ENCODE data around the gene EDAR. TPM values are rescaled to one million over a fixed set of nuclear protein-coding genes. Genes with fewer than 3 reads are reported as not detected.

Gene EDAR
- polyA plus RNA-seq, 1 experiment = not detected

DNA sequence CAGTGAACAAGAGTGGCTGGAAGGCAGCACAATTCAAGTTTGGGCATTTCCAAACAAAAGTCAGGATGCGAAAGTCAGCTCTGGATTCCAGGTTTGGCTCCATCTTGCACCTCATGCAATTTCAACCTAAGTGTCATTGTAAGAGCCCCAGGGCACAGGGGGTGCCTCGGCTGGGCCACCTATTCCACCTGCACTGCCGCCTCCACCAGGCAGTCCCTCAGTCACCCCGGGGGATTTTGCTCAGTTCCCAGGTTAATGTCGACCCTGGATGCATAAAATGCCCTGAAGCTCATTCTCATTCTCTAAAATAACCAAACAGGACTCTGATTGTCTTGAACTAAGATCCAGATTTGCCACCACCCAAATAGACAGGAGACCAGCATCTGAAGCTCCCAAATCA is 77.6 kb downstream of the EDAR start:
- POLR2A ChIA-PET = no interaction called here
- Histone ChIP-seq H3K27me3 (ENCODE audit: control insufficient read depth, insufficient read depth, low read length) (peaks cover 27% of the 10 kb centered on the region), H3K4me3 (ENCODE audit: low read depth, low read length) (no peak overlapping the region), H3K9me3 (ENCODE audit: control insufficient read depth, insufficient read depth, low read length) (no peaks in the 10 kb centered on the region), H3K27ac (ENCODE audit: low read depth, low read length) (no peak overlapping the region)
- DNase-seq (ENCODE audit: low read depth, low spot score) = no peak
- no peak for TF ChIP-seq CTCF (IDR thresholded peaks at IDR 0.05; ENCODE audit: low read depth, low read length)
- CTCF ChIA-PET = no interaction called here

GRCh38 chr2:108910541-108911396 is 78.3 kb downstream of the EDAR start:
- ChIA-PET CTCF (no interaction called here), POLR2A (no interaction called here)
- H3K27ac ChIP-seq (ENCODE audit: low read depth, low read length) = no peak overlapping the region
- no peak overlapping the region for H3K4me3 ChIP-seq (ENCODE audit: low read depth, low read length)
- peaks cover 21% of the 10 kb centered on the region for H3K27me3 ChIP-seq (ENCODE audit: control insufficient read depth, insufficient read depth, low read length)
- no peak for DNase-seq (ENCODE audit: low read depth, low spot score)
- TF ChIP-seq CTCF (IDR thresholded peaks at IDR 0.05; ENCODE audit: low read depth, low read length) = no peak
- H3K9me3 ChIP-seq (ENCODE audit: control insufficient read depth, insufficient read depth, low read length) = no peaks in the 10 kb centered on the region

DNA sequence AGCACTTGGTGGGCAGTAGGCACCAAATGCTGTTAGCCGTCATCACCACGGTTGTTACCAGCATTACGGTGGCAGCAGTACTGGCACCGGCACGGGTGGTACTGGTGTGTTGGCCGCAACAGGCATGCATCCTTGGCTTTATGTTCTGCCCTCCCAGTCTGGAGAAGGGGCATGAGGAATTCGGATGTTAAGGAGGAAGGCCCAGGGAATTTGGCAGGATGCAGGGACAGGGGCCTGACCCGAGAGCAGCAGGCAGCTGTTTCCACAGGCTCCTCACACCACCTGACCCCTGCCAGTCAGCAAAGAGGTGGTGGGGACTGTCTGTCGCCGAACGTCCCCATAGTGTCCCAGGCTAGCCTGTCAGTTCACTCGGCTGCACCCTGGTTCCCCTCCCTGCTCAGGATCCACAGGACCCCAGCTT is 79.0 kb downstream of the EDAR start:
- H3K4me3 ChIP-seq (ENCODE audit: low read depth, low read length) = no peak overlapping the region
- ChIA-PET CTCF (no interaction called here), POLR2A (no interaction called here)
- no peaks in the 10 kb centered on the region for H3K9me3 ChIP-seq (ENCODE audit: control insufficient read depth, insufficient read depth, low read length)
- DNase-seq (ENCODE audit: low read depth, low spot score) = no peak
- peaks cover 26% of the 10 kb centered on the region for H3K27me3 ChIP-seq (ENCODE audit: control insufficient read depth, insufficient read depth, low read length)
- no peak for TF ChIP-seq CTCF (IDR thresholded peaks at IDR 0.05; ENCODE audit: low read depth, low read length)
- H3K27ac ChIP-seq (ENCODE audit: low read depth, low read length) = no peak overlapping the region

- ChIA-PET CTCF (no interaction called here), POLR2A (no interaction called here)
- no peaks in the 10 kb centered on the region for H3K9me3 ChIP-seq (ENCODE audit: control insufficient read depth, insufficient read depth, low read length)
- TF ChIP-seq CTCF (IDR thresholded peaks at IDR 0.05; ENCODE audit: low read depth, low read length) = no peak
- peaks cover 32% of the 10 kb centered on the region for H3K27me3 ChIP-seq (ENCODE audit: control insufficient read depth, insufficient read depth, low read length)
- H3K27ac ChIP-seq (ENCODE audit: low read depth, low read length) = no peak overlapping the region
- DNase-seq (ENCODE audit: low read depth, low spot score) = no peak
- no peak overlapping the region for H3K4me3 ChIP-seq (ENCODE audit: low read depth, low read length)
These were observed 79.7 kb downstream of the EDAR start for GRCh38 chr2:108909275-108909823.

GRCh38 chr2:108908713-108909070 is 80.3 kb downstream of the EDAR start:
- DNase-seq (ENCODE audit: low read depth, low spot score) = no peak
- ChIA-PET CTCF (no interaction called here), POLR2A (no interaction called here)
- H3K27me3 ChIP-seq (ENCODE audit: control insufficient read depth, insufficient read depth, low read length) = peaks cover 32% of the 10 kb centered on the region
- no peak for TF ChIP-seq CTCF (IDR thresholded peaks at IDR 0.05; ENCODE audit: low read depth, low read length)
- H3K9me3 ChIP-seq (ENCODE audit: control insufficient read depth, insufficient read depth, low read length) = no peaks in the 10 kb centered on the region
- H3K27ac ChIP-seq (ENCODE audit: low read depth, low read length) = no peak overlapping the region
- H3K4me3 ChIP-seq (ENCODE audit: low read depth, low read length) = no peak overlapping the region
